GM12874 (cell line): Measurements from ENCODE around the gene NKD1.
A peak's percentile ranks its signal among the peaks of the same experiment; 100 is the strongest.

Experiments used
- CTCF ChIP-seq: IDR thresholded peaks from 2 replicates; pipeline ENCODE4 v1.5.1; 2011; ENCODE audit warnings: low read depth, mild to moderate bottlenecking, control low read depth, low read length, moderate library complexity; ENCODE audit not compliant: insufficient read depth

Gene NKD1

GRCh38 chr16:50670476-50670875 lies 122.3 kb downstream of the NKD1 start:
- no peak for TF ChIP-seq CTCF

- TF ChIP-seq CTCF = peak; percentile 65
Measured at GRCh38 chr16:50671644-50672260, 123.6 kb downstream of the NKD1 start.

DNA sequence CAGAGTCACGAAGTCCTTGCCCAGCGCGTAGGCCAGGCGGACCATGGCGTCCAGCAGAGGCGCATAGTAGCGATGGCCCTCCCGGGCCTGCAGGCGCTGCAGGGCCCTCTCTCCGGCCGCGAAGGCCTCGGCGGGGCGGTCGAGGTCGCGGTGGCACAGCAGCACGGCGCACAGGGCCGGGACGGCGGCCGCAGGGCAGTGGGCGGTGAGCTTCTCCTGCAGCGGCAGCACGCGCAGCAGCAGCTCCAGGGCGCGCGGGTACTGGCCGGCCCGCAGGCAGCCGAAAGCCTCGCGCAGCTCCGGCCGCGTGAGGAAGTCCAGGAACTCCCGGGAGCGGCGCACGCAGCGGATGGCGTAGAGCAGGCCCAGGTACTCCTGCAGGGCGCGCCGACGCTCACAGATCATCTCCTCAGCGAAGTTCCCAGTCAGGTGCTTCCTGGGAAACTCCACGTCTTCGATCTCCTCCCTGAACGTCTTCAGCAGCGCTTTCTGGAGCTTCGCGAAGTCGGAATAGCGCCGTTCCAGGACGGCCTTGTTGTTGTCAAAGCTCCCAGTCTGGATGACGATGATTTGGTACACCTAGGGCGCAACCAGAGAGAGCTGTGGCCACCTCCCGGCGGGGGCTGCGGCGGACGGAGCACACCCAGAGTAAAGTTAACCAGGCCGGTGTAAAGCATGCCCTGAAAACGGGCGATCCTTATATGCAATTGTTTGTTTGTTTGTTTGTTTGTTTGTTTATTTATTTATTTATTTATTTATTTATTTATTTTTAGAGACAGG lies 125.5 kb downstream of the NKD1 start:
- no peak for TF ChIP-seq CTCF

DNA sequence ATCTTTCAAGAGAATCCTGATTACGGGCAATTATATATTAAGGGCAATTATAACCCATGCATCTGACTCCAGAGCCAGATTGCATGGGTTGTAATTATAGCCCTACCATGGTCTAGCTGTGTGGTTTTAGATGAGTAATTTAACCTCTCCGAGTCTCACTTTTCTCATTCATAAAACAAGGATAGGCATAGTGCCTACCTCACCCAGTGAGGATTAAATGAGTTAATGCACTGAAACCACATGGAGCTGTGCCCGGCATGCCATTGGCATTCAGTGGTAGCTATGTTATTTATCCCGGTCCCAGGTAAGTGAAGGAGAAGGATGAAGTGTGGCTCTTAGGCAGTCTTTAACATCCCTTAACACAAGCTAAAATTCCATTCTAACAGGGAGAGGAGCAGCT lies 126.6 kb downstream of the NKD1 start:
- TF ChIP-seq CTCF = no peak

- TF ChIP-seq CTCF = no peak
Measured at GRCh38 chr16:50675686-50676610, 127.8 kb downstream of the NKD1 start.

- no peak for TF ChIP-seq CTCF
Measured at GRCh38 chr16:50676684-50677225, 128.6 kb downstream of the NKD1 start.

DNA sequence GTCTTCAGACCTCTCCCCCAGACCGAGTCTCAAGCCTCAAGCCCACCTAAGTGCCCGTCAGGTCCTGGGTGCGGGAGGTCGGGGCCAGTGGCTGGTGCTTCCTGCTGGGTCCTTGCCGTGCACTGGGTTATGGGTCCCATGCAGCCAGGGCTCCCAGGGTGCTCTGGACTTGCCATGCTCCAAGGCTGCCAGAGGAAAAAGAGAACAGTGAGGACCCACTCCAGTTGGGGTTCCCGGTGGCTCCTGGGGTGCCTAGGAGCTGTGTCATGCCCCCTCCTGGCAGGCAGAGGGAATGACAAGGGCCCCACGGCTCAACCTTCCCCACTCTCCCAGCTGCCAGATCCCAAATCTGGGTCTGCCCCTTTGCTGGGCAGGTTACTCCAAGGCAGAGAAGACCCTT lies 129.2 kb downstream of the NKD1 start:
- TF ChIP-seq CTCF = peak; percentile 73
